Measurements from ENCODE around the gene FANK1. TPM values are rescaled to one million over a fixed set of nuclear protein-coding genes. Genes with fewer than 3 reads are reported as not detected.
"Not testable (repeated sequence)": the region's sequence is repeated elsewhere in the genome, so short reads cannot be mapped to it uniquely, and the experiment has no call there.

The FANK1 gene
- polyA plus RNA-seq, 2 of the 4 experiments (the other 2 are of a cell fraction) = 4.1 to 5.3 TPM

DNA sequence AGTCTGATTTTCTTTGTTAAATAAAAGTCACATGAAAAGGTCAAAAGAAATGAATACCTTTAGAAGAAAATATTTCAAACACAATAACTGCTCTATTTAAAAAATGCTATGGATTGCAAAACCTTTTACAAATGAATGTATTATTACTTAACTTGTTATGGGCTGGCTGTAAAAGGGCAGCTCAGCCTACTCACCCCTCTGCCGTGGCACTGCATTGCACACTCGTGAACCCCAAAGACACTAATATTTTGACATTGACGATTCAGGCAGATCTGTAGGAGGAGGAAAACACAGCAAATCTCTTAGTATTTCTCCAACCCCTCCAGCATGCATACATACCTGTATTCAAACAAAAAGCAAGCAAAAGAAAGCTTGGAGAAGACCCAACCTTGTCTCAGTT, 149.5 kb downstream of the FANK1 start:
- WGBS (ENCODE audit: missing lambda C conversion rate) = 78% methylated on average over 3 of the region's 3 CpGs
- POLR2A ChIA-PET = no interaction called here

DNA sequence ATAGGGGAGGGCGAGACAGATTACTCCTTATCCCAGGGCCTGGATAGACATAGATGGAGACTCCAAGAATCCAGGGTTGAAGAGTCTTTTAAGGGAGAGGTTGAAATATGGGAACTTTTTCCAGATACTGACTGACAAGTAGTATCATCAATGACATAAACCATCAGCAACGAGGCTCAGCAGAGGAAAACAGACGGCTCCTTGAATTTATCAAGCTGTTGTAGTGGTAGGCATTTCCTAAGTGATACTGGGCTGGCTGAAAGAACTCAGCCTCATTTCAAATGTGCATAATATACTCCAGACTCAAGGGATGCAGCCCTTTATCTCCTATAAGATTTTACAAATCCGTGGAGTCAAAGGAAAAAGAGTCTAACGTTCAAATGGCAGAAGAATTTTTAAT, 150.5 kb downstream of the FANK1 start:
- no peaks in the 10 kb centered on the region for H3K9me3 ChIP-seq
- WGBS (ENCODE audit: missing lambda C conversion rate) = 55% methylated on average over 5 of the region's 5 CpGs
- peaks cover 6% of the 10 kb centered on the region for H3K4me1 ChIP-seq
- H3K4me2 ChIP-seq = no peak overlapping the region
- ChIA-PET POLR2A (no interaction called here), CTCF (interaction anchor here (1.2 kb wide), 1 partner anchor 20 kb away, joined by 4 read pairs; no protein-coding TSS in a partner anchor)
- no peak for ATAC-seq
- no peak overlapping the region for H3K4me3 ChIP-seq
- no peak overlapping the region for H3K27ac ChIP-seq
- no peak for DNase-seq (ENCODE audit: low read depth in 1 of 2, low spot score in 1 of 2)
- TF ChIP-seq NFE2L2 (conservative IDR thresholded peaks at IDR 0.05; ENCODE audit: low read length) (no peak), HOXB5 (CRISPR knock-in tag; IDR thresholded peaks at IDR 0.05) (no peak), MAZ (IDR thresholded peaks at IDR 0.05; ENCODE audit: borderline replicate concordance, low read depth, low read length) (no peak), ZFP36 (IDR thresholded peaks at IDR 0.05; ENCODE audit: borderline replicate concordance, partially characterized antibody) (no peak)
- TF ChIP-seq, protein P1, sequence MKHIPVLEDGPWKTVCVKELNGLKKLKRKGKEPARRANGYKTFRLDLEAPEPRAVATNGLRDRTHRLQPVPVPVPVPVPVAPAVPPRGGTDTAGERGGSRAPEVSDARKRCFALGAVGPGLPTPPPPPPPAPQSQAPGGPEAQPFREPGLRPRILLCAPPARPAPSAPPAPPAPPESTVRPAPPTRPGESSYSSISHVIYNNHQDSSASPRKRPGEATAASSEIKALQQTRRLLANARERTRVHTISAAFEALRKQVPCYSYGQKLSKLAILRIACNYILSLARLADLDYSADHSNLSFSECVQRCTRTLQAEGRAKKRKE (CRISPR knock-in tag; IDR thresholded peaks at IDR 0.05; ENCODE audit: low read depth) = no peak
- no peak for FAIRE-seq

More for the DNA sequence above, 149.5 kb downstream of the FANK1 start:
- TF ChIP-seq JUNB (IDR thresholded peaks at IDR 0.05) (no peak), CEBPB (IDR thresholded peaks at IDR 0.05) (no peak), CBX2 (IDR thresholded peaks at IDR 0.05; ENCODE audit: borderline replicate concordance, low read depth) (no peak), HDAC2 (IDR thresholded peaks at IDR 0.05) (no peak), RCOR1 (IDR thresholded peaks at IDR 0.05; ENCODE audit: low read depth, low read length) (no peak), NPAS2 (CRISPR knock-in tag; IDR thresholded peaks at IDR 0.05; ENCODE audit: borderline replicate concordance) (no peak)
- TF ChIP-seq, protein P2, sequence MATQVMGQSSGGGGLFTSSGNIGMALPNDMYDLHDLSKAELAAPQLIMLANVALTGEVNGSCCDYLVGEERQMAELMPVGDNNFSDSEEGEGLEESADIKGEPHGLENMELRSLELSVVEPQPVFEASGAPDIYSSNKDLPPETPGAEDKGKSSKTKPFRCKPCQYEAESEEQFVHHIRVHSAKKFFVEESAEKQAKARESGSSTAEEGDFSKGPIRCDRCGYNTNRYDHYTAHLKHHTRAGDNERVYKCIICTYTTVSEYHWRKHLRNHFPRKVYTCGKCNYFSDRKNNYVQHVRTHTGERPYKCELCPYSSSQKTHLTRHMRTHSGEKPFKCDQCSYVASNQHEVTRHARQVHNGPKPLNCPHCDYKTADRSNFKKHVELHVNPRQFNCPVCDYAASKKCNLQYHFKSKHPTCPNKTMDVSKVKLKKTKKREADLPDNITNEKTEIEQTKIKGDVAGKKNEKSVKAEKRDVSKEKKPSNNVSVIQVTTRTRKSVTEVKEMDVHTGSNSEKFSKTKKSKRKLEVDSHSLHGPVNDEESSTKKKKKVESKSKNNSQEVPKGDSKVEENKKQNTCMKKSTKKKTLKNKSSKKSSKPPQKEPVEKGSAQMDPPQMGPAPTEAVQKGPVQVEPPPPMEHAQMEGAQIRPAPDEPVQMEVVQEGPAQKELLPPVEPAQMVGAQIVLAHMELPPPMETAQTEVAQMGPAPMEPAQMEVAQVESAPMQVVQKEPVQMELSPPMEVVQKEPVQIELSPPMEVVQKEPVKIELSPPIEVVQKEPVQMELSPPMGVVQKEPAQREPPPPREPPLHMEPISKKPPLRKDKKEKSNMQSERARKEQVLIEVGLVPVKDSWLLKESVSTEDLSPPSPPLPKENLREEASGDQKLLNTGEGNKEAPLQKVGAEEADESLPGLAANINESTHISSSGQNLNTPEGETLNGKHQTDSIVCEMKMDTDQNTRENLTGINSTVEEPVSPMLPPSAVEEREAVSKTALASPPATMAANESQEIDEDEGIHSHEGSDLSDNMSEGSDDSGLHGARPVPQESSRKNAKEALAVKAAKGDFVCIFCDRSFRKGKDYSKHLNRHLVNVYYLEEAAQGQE (IDR thresholded peaks at IDR 0.05) = no peak
- TF ChIP-seq, protein P3, sequence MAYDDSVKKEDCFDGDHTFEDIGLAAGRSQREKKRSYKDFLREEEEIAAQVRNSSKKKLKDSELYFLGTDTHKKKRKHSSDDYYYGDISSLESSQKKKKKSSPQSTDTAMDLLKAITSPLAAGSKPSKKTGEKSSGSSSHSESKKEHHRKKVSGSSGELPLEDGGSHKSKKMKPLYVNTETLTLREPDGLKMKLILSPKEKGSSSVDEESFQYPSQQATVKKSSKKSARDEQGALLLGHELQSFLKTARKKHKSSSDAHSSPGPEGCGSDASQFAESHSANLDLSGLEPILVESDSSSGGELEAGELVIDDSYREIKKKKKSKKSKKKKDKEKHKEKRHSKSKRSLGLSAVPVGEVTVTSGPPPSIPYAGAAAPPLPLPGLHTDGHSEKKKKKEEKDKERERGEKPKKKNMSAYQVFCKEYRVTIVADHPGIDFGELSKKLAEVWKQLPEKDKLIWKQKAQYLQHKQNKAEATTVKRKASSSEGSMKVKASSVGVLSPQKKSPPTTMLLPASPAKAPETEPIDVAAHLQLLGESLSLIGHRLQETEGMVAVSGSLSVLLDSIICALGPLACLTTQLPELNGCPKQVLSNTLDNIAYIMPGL (CRISPR knock-in tag; IDR thresholded peaks at IDR 0.05; ENCODE audit: borderline replicate concordance) = no peak
- TF ChIP-seq, protein P1 (CRISPR knock-in tag; IDR thresholded peaks at IDR 0.05; ENCODE audit: low read depth) = no peak
- DNase-seq (ENCODE audit: low read depth in 1 of 2, low spot score in 1 of 2) (no peak), ATAC-seq (no peak), FAIRE-seq (no peak)
- no peak overlapping the region for H3K4me2 ChIP-seq
- H3K4me3 ChIP-seq = no peak overlapping the region
- H3K9me3 ChIP-seq = no peaks in the 10 kb centered on the region
- peaks cover 12% of the 10 kb centered on the region for H3K4me1 ChIP-seq
- H3K27ac ChIP-seq = no peak overlapping the region
- CTCF ChIA-PET = no interaction called here

DNA sequence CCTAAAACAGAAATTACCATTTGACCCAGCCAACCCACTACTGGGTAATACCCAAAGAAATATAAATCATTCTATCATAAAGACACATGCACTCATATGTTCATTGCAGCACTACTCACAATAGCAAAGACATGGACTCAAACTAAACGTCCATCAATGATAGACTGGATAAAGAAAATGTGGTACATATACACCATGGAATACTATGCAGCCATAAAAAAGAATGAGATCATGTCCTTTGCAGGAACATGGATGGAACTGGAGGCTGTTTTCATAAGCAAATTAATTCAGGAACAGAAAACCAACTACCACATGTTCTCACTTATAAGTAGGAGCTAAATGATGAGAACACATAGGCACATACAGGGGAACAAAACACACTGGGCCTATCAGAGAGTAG, 151.4 kb downstream of the FANK1 start:
- CTCF ChIA-PET; H3K27ac ChIP-seq; H3K4me2 ChIP-seq; ATAC-seq; H3K4me1 ChIP-seq; H3K9me3 ChIP-seq; FAIRE-seq; DNase-seq (ENCODE audit: low read depth in 1 of 2, low spot score in 1 of 2); POLR2A ChIA-PET; H3K4me3 ChIP-seq: not testable (repeated sequence)
- WGBS (ENCODE audit: missing lambda C conversion rate) = 14% methylated on average over 1 of the region's 1 CpG
